GM19463 (cell line): Measurements from ENCODE around the gene CELF1.
A peak's percentile ranks its signal among the peaks of the same experiment; 100 is the strongest.
"Not testable (repeated sequence)": the region's sequence is repeated elsewhere in the genome, so short reads cannot be mapped to it uniquely, and the experiment has no call there.

Experiments
- ATAC-seq: cut with Tn5 transposase; IDR thresholded peaks from one replicate; pipeline ENCODE4 v1.9.1; 2021; ENCODE audit warnings: mild to moderate bottlenecking, moderate library complexity; ENCODE audit not compliant: unreplicated experiment

CELF1 gene

DNA sequence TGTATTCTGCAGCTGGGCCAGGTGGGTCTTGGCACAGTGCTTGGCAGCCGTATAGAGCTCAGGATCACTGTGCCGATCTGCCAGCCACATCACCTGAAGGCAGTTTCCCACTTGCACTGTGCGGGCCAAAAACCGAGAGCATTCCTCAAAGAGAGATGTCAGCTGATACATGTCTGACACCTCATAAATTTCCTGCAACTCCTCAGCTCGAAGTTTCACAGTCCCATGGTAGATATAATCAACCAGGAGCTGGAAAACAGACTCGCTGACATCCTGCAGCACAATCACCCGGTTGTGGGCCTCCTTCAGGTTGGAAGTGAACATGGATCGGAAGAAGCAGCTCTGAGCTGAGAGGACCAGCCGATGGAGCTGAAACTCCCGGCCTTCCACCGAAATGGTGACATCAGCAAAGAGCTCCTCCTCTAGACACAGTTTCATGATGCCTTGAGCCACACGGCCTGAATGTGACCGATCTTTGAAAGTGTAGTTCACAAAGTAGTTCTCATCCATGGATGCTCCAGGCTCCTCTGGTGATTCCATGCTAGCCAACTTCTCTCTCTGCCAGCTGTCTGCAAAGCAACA, 24.6 kb upstream of the CELF1 start:
- no peak for ATAC-seq

DNA sequence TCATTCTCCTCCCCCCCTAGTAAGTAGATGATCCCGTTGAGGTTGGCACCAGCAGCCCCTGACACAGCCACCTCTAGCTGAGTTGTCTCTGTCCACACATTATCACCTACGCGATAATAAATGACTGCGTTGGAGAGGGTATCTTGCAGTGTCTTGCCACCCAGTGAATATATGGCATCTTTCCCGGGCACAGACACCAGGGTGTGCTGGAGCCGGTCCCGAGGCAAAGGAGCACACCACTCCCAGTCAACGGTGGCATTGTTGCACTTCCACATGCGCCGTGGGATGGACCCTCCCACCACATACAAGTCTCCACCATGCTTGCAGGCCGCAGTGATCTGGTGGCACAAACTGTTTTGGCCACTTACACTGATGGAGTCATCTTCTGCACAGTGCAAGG, 20.4 kb upstream of the CELF1 start:
- no peak for ATAC-seq

GRCh38 chr11:47572715-47573255, 19.9 kb upstream of the CELF1 start:
- no peak for ATAC-seq

DNA sequence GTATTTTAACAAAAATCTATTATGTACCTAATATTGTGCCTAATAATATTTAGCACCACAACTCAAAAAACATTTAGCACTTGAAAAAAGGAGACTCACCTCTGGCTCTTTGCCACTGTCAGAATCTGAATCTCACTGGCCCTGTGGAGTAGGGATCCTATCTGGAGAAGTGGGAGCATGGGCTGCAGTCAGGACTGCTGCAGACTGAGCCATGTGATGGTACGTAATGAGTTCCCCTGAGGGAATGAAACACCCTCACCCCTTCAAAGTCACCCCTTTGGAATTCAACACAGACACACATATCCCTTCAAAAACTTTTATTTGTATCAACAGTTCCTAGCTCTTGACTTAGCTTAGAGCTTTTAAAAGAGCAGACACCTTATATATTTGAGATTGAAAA, 19.0 kb upstream of the CELF1 start:
- ATAC-seq: no peak

DNA sequence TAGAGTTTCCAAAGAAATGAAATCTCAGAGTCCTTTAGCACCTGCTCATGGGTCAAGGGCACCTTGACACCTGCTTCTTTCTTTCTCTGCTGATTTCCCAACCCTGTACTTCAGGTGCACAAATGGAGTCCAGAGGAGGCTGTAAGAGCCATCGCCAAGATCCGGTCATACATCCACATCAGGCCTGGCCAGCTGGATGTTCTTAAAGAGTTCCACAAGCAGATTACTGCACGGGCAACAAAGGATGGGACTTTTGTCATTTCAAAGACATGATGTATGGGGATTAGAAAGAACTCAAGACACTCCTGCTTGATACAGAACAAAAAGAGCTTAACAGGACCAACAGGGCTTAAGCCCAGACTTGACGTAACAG, 18.4 kb upstream of the CELF1 start:
- no peak for ATAC-seq

GRCh38 chr11:47570651-47571356, 17.9 kb upstream of the CELF1 start:
- ATAC-seq: no peak

GRCh38 chr11:47569646-47570045, 16.7 kb upstream of the CELF1 start:
- no peak for ATAC-seq

DNA sequence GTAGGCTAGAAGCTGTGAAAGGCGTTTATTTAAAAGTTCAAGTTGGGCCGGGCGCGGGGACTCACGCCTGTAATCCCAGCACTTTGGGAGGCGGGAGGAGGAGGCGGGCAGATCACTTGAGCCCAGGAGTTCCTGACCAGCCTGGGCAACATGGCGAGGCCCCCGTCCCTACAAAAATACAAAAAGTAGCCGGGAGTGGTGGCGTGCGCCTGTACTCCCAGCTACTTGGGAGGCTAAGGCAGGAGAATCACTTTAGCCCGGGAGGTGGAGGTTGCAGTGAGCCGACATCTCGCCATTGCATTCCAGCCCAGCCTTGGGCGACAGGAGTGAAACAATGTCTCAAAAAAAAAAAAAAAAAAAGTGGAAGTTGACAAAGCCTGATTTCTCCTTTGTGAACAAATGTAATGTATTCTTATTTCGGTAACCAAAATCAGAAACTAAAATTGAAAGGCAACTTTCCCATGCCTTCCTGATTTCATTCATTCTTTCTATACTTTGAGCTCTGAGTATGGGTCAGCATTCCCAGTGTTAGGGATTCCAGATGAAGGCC, 13.3 kb upstream of the CELF1 start:
- ATAC-seq: no peak

GRCh38 chr11:47565340-47566148, 12.6 kb upstream of the CELF1 start, which contains the start of gene PTPMT1:
Gene PTPMT1, plus strand, starts transcription at chr11:47565599. Its CDS starts 24 bp downstream, at chr11:47565623.
- peak; percentile 94 for ATAC-seq

DNA sequence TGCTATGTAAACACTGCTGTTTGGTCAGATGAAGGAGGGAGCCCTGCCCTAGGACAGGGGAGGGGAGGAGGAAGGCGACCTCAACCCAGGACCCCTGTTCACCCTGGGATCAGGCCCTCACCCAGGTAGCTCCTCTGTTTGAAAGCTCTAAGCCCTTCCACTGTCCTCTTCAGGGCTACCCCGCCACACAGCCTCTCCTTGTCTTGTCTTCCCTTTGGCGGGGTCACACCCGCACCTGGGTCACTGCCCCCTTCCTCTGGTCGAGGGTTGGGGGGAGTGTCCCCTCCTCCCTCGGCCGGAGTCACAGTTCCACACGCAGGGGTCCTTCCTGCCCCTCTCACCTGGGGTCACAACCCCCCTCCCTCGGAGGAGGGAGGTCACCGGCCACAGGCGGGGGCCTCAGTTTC, 12.0 kb upstream of the CELF1 start:
- no peak for ATAC-seq

GRCh38 chr11:47564366-47564765, 11.4 kb upstream of the CELF1 start:
- ATAC-seq: not testable (repeated sequence)

- ATAC-seq: not testable (repeated sequence)
Observed at GRCh38 chr11:47562393-47562792, 9.5 kb upstream of the CELF1 start.

DNA sequence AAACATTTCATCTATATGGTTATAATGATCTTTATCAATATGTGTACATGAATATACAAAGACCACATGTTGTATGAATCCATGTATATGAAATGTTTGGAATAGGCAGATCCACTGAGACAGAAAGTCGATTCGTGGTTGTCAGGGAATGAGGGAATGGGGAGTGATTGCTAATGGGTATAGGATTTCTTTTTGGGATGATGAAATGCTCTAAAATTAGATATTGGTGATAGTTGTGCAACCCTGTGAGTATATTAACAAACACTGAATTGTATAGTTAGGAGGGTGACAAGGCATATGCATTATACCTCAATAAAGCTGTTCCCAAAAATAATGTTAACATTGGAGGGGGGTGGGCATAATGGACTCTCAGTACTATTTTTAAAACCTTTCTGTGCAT, 7.5 kb upstream of the CELF1 start:
- no peak for ATAC-seq

GRCh38 chr11:47558695-47559094, 5.8 kb upstream of the CELF1 start:
- no peak for ATAC-seq

DNA sequence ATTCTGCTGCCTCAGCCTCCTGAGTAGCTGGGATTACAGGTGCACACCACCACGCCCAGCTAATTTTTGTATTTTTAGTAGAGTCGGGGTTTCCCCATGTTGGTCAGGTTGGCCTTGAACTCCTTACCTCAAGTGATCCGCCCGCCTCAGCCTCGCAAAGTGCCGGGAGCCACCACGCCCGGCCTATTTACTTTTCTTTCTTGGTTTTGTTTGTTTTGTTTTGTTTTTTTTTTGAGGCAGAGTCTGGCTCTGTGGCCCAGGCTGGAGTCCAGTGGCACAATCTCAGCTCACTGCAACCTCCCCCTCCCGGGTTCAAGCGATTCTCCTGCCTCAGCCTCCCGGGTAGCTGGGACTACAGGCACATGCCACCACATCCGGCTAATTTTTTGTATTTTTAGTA, 4.1 kb upstream of the CELF1 start:
- ATAC-seq: not testable (repeated sequence)

DNA sequence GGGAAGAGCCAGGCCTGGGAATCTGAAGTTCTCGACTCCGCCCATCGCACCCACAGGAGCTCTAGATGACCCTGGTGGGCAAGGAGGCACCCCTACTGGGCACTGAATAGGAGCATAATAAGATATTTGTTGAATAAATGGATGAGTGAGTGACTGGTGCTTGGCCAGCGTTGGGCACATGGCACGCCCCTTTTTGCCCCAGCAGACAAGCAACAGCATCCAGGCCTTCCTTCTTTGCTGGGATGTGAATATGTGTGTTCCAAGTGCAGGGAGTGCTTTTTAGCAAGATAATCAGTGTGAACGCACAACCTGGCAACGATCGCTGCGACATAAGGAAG, 443 bp upstream of the CELF1 start:
- ATAC-seq: peak; percentile 26

DNA sequence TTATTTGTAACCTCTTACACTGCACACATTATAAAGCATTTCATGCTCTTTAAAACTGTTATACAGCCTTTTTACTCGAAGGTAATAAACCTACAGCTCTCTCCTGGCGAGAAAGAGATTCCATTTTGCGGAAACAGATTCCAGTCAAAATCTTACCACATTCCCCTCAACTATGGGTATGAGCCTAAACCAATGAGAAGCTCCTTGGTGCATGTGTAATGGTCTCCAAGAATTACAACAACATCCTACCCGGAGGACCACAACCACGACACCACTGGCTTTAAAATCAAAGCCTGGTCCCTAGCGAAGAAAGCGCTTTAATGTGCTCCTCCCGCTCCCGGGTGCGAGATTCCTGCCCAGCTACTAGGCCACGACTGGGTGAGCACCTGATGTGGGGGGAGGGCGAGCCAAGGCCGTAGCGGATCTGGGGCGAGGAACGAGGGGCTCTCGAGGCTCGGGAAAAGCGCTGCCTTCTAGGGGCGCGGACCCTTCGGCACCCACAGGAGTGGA, 821 bp downstream of the CELF1 start:
- no peak for ATAC-seq

DNA sequence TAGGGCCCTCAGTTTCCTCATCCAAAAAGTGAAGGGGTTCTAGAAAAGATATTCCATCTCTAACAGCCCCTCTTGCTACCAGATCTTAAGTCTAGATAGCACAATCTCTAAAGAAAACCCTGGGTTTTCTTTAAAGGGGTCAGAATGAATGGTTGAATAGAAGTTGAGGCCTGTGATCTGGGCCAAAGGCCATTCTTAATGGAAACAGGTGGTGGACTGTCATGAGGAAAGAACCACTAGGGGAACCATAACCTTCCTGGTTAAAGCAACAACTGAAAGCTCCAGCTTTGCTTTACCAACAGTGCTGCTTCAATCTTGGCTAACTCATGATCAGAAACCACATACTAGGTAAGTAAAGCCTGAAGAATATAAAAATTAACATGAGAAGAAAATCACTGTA, 1.8 kb downstream of the CELF1 start:
- ATAC-seq: no peak

DNA sequence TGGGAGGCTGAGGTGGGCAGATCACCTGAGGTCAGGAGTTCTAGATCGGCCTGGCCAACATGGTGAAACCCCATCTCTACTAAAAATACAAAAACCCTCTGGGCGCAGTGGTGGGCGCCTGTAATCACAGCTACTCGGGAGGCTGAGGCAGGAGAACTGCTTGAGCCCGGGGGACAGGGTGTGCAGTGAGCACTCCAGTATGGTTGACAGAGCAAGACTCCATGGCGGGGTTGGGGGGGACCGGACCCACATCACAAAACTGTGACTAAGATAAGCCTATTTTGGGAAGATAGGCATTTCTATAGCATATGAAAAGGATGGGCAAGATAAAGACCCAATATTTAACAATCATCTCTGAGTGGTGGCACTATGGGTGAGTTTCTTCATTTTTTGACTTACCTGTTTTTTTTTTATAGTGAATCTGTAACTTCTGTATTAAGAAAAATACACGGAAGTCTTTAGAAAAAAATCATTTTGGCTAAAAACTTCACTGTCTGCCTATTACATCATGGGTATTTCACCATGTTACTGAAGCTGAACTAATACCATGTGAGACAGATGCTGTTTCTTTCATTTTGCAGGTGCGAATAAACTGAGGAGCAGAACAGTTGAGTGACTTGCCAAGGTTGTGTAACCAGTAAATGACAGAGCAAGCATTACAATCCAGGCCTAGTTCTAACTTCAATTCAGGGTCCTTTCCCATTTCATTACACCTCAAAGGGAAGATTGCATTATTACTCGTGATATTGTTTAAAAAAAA, 2.5 kb downstream of the CELF1 start:
- ATAC-seq: no peak

GRCh38 chr11:47546274-47546673, 6.7 kb downstream of the CELF1 start:
- not testable (repeated sequence) for ATAC-seq

DNA sequence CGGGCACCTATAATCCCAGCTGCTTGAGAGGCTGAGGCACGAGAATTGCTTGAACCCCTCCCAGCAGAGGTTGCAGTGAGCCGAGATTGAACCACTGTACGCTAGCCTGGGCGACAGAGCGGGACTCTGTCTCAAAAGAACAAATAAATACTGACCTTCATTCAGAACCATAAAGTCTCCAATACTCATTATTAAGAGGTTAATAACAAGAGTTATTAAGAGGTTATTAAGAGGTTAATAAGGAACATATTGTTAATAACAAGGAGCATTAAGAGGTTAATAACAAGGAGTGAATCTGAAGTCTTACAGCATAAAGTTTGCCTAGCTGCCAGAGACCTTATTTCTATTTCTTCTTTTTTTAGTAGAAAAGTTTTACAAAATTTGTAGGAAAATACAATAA, 7.6 kb downstream of the CELF1 start:
- ATAC-seq: no peak
